SK-N-SH treated with all-trans-retinoic acid at 6 μM for 48 hours (cell line): ENCODE measurements around the gene PIK3R1.

ENCODE experiments used
- BACH2 ChIP-seq: fragments of 250-450 bp; sonication (Bioruptor Pico); IDR thresholded peaks from 2 replicates; pipeline ENCODE4 v1.9.0; 2021; ENCODE audit warnings: mild to moderate bottlenecking, borderline replicate concordance
- CREB5 ChIP-seq: fragments of 250-450 bp; sonication (Bioruptor Pico); IDR thresholded peaks from 2 replicates; pipeline ENCODE4 v1.5.1; 2020; ENCODE audit warnings: low read depth, mild to moderate bottlenecking, moderate library complexity
- CSRNP3 ChIP-seq: fragments of 250-450 bp; sonication (Bioruptor Pico); IDR thresholded peaks from 2 replicates; pipeline ENCODE4 v1.5.1; 2021; ENCODE audit warnings: mild to moderate bottlenecking, moderate library complexity
- GLIS3 ChIP-seq: fragments of 250-450 bp; sonication (Bioruptor Pico); IDR thresholded peaks from 2 replicates; pipeline ENCODE4 v1.5.0; 2020; ENCODE audit warnings: mild to moderate bottlenecking, moderate library complexity
- OSR1 ChIP-seq: fragments of 250-450 bp; sonication (Bioruptor Pico); IDR thresholded peaks from 2 replicates; pipeline ENCODE4 v1.8.0; 2022; ENCODE audit warnings: moderate library complexity, mild to moderate bottlenecking, inconsistent platforms
- POU6F1 ChIP-seq: fragments of 250-450 bp; sonication (Bioruptor Pico); IDR thresholded peaks from 2 replicates; pipeline ENCODE4 v1.8.0; 2021; ENCODE audit warnings: low read depth, mild to moderate bottlenecking, moderate library complexity, borderline replicate concordance
- PPARA ChIP-seq: fragments of 250-450 bp; sonication (Bioruptor Pico); IDR thresholded peaks from 2 replicates; pipeline ENCODE4 v1.5.0; 2020; ENCODE audit warnings: mild to moderate bottlenecking, borderline replicate concordance
- RARB ChIP-seq: fragments of 250-450 bp; sonication (Bioruptor Pico); IDR thresholded peaks from 2 replicates; pipeline ENCODE4 v1.8.0; 2021; ENCODE audit warnings: mild to moderate bottlenecking, moderate library complexity
- SNAI2 ChIP-seq: fragments of 250-450 bp; sonication (Bioruptor Pico); IDR thresholded peaks from 2 replicates; pipeline ENCODE4 v1.5.0; 2020; ENCODE audit warnings: mild to moderate bottlenecking, moderate library complexity
- ZFP3 ChIP-seq: fragments of 250-450 bp; sonication (Bioruptor Pico); IDR thresholded peaks from 2 replicates; pipeline ENCODE4 v1.5.0; 2020; ENCODE audit warnings: mild to moderate bottlenecking, moderate library complexity
- ZFP30 ChIP-seq: fragments of 450-650 bp; formaldehyde crosslinking; IDR thresholded peaks from 2 replicates; pipeline ENCODE4 v1.5.0; 2022; ENCODE audit warnings: mild to moderate bottlenecking, moderate library complexity
- ZNF70 ChIP-seq: fragments of 450-650 bp; formaldehyde crosslinking; IDR thresholded peaks from 2 replicates; pipeline ENCODE4 v1.5.0; 2020; ENCODE audit warnings: mild to moderate bottlenecking, moderate library complexity

- no peak for TF ChIP-seq ZFP3 (CRISPR knock-in tag)
- no peak for TF ChIP-seq ZFP30
- TF ChIP-seq POU6F1 (CRISPR knock-in tag): no peak
- TF ChIP-seq RARB: no peak
- TF ChIP-seq PPARA (CRISPR knock-in tag): no peak
- TF ChIP-seq ZNF70 (CRISPR knock-in tag): no peak
- no peak for TF ChIP-seq OSR1
- no peak for TF ChIP-seq GLIS3
- TF ChIP-seq SNAI2 (CRISPR knock-in tag): no peak
- no peak for TF ChIP-seq BACH2 (CRISPR knock-in tag)
- no peak for TF ChIP-seq CSRNP3 (CRISPR knock-in tag)
- no peak for TF ChIP-seq CREB5 (CRISPR knock-in tag)
Measured at GRCh38 chr5:68331192-68332079, 115.9 kb downstream of the PIK3R1 start.
